Activated naive CD4-positive, alpha-beta T cell treated with anti-CD3 and anti-CD28 coated beads, Interleukin-2, amount 50 U/mL, for 24 hours (primary cell): Measurements from ENCODE around the gene STPG2.

ENCODE experiments used
- H3K27ac Mint-ChIP-seq: one replicate; pipeline ENCODE4 v1.8.0; 2021; ENCODE audit warnings: mild to moderate bottlenecking, mixed read lengths
- H3K27me3 Mint-ChIP-seq: one replicate; pipeline ENCODE4 v1.8.0; 2021; ENCODE audit warnings: mixed read lengths
- H3K36me3 Mint-ChIP-seq: one replicate; pipeline ENCODE4 v1.8.0; 2021; ENCODE audit warnings: mixed read lengths
- H3K4me1 Mint-ChIP-seq: one replicate; pipeline ENCODE4 v1.8.0; 2021; ENCODE audit warnings: mixed read lengths
- H3K4me3 Mint-ChIP-seq: one replicate; pipeline ENCODE4 v1.8.0; 2021; ENCODE audit warnings: mild to moderate bottlenecking, mixed read lengths
- H3K9me3 Mint-ChIP-seq: one replicate; pipeline ENCODE4 v1.8.0; 2021; ENCODE audit warnings: mixed read lengths

STPG2 gene

DNA sequence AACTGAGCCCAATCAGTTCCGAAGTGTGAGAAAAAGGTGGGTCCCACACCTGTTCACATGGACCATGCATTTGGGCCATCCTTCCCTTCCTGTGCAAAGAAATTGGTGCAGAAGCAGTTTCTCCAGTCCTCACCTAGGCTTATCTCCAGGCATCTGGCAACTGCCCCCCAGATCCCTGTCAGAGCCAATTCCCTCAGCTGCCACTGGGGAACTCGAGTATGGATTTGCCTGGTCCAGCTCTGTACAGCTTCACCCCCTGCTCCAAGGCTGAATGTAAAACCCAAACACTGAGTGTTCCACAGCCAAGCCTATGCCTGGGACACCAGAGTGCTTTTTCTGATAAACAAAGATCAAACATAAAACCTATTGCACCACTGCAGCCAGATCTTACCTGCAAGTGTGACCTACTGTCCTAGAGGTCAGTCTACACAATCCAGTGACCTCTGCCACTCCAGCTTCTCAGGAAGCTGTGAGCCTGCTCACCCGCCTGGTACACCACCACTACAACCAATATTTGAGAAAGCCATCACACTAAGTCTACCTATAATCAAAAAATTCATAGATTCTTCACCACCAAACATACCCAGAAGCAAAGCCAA is 136.4 kb downstream of the STPG2 start:
- no peak overlapping the region for H3K4me3 Mint-ChIP-seq
- H3K9me3 Mint-ChIP-seq: peaks cover 26% of the 10 kb centered on the region
- no peak overlapping the region for H3K27ac Mint-ChIP-seq
- H3K4me1 Mint-ChIP-seq: no peaks in the 10 kb centered on the region
- no peaks in the 10 kb centered on the region for H3K27me3 Mint-ChIP-seq
- no peaks in the 10 kb centered on the region for H3K36me3 Mint-ChIP-seq

DNA sequence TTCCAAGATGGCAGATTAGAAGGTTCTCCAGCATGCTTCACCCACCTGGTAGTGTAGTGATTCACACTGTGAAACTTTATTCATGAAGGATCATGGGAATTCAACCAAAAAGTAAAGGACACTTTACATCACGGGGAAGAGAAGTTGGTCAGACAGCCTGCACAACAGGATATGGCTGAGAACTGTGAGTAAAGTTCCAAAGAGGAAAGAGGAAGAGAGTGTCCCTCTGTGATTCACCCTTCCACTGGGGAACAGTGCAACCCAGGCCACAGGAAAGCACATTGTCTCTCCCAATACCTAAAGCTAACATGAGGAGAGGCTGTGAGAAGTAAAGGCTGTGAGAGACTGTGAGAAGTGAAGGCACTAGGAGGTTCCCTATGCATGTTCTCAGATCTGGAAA is 137.2 kb downstream of the STPG2 start:
- no peaks in the 10 kb centered on the region for H3K4me1 Mint-ChIP-seq
- H3K27me3 Mint-ChIP-seq: no peaks in the 10 kb centered on the region
- no peak overlapping the region for H3K4me3 Mint-ChIP-seq
- no peaks in the 10 kb centered on the region for H3K36me3 Mint-ChIP-seq
- no peak overlapping the region for H3K27ac Mint-ChIP-seq
- H3K9me3 Mint-ChIP-seq: peaks cover 24% of the 10 kb centered on the region

DNA sequence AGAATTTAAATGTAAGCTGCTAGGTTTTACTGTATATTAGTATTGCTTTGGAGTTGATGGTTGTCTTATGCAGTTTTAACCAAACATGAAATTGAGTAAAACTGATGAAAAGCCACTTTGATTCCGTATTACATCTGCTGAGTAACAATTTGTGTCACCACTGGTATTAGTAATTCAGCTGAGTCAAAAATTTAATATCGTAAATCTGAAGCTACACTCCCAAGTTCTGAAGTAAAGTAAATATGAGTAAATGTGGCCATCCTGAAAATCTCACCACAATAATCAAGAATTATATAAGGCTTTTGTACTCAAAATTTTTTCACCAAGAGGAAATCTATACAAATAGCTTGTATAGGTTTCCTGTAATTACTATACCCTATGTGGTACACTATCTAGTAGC is 142.3 kb downstream of the STPG2 start:
- Mint-ChIP-seq H3K27me3 (peaks cover 1% of the 10 kb centered on the region), H3K27ac (no peak overlapping the region), H3K9me3 (peaks cover 5% of the 10 kb centered on the region), H3K36me3 (no peaks in the 10 kb centered on the region), H3K4me1 (no peaks in the 10 kb centered on the region), H3K4me3 (no peak overlapping the region)

DNA sequence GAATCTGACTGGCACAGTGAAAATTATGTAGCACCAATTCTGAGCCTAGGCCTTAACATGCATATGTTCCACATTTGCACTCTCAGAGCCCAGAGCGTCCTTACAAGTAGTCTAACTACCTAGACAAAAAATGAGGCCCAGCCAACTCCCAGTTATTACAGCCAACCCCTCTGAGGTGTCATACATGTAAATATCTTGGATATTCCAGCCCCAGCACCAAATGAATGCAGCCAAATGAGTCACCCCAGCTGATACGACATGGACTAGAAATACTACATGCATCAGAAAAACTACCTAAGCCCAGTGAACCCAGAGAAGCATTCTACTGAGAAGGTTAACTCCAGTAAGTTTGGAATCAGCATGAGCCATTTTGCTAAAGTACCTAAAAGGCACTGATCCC is 145.1 kb downstream of the STPG2 start:
- H3K9me3 Mint-ChIP-seq: peaks cover 10% of the 10 kb centered on the region
- H3K36me3 Mint-ChIP-seq: no peaks in the 10 kb centered on the region

DNA sequence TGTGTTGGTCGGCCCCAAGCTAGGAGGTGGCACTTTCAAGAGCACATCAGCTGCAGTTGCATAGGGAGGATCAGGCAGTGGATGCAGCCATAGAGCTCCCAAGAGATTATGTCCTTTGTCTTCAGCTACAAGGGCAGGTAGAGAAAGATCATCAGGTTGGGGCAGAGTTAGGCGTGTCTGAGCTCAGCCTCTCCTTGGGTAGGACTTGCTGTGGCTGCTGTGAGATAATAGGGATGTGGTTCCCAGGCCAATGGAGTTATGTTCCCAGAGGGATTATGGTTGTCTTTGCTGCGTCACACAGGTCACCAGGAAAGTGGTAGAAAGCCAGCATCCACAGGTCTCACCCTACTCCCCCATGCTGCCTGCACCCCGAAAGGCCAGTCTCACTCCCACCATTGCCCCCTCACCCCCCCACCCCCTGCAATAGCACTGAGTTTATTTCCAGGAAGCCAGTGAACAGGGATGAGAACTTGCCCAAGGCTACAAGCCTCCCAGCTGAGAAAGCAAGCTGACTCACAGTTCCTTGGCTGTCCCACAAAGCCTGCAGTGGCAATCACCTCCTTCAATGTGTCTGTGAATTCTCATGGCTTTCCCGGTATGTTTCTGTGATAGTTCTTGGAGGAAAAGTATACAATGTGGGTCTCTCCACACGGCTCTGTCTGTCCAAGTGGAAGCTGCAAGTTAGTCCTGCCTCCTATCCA is 148.4 kb downstream of the STPG2 start:
- no peak overlapping the region for H3K27ac Mint-ChIP-seq
- no peaks in the 10 kb centered on the region for H3K36me3 Mint-ChIP-seq
- H3K27me3 Mint-ChIP-seq: peaks cover 1% of the 10 kb centered on the region
- peaks cover 10% of the 10 kb centered on the region for H3K9me3 Mint-ChIP-seq
- H3K4me1 Mint-ChIP-seq: no peaks in the 10 kb centered on the region
- H3K4me3 Mint-ChIP-seq: no peak overlapping the region

More for the DNA sequence above, 145.1 kb downstream of the STPG2 start:
- Mint-ChIP-seq H3K4me3 (no peak overlapping the region), H3K27ac (no peak overlapping the region), H3K4me1 (no peaks in the 10 kb centered on the region), H3K27me3 (peaks cover 1% of the 10 kb centered on the region)

DNA sequence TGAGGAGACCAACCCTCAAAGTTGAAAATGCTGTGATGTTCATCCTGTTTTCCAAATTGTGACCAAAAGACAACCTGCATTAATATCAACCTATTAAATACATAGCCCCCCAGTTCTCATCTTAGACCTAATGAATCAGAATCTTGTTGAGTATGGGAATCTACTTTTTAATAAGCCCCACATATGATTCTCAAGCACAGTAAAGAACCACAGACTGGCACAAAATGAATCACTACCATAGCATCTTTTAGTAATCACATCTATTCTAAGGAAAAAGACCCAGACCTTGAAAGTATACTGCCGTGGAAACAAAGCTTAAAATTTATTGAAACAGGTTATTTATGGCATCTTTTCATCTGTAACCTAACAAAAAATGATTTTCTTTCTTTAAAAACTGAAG is 152.9 kb downstream of the STPG2 start:
- Mint-ChIP-seq H3K9me3 (peaks cover 10% of the 10 kb centered on the region), H3K27me3 (no peaks in the 10 kb centered on the region), H3K27ac (no peak overlapping the region), H3K4me3 (no peak overlapping the region), H3K4me1 (no peaks in the 10 kb centered on the region), H3K36me3 (no peaks in the 10 kb centered on the region)

DNA sequence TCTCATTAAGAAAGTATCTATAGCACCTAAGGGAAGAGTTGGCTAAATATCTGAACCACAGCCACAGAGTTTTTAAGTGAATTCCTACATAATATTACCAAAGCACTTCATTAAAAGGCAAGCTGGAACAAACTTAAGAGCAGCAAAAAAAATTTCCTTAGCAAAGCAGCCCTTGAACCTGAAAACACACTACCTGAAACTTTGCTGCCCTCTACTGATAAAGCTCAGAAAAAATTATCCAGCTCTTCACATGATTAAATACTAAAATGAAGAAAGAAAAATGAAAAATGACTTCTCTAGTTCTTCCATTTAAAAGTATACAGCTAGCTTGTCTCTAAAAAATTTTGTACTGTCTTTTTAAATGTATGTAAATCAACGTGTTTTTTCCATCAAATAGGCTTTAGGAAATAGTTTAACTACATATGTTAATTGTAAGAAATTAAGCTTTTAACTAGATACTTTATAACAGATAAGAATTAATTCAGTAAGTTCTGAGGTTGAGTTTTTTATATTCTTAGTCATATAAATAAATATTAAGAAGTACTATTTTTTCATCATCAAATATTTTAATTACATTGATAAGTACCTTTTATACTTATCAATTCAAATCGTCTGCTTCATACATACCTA is 156.1 kb downstream of the STPG2 start:
- no peaks in the 10 kb centered on the region for H3K36me3 Mint-ChIP-seq
- H3K4me1 Mint-ChIP-seq: no peaks in the 10 kb centered on the region
- no peak overlapping the region for H3K4me3 Mint-ChIP-seq
- H3K9me3 Mint-ChIP-seq: no peaks in the 10 kb centered on the region
- no peak overlapping the region for H3K27ac Mint-ChIP-seq
- no peaks in the 10 kb centered on the region for H3K27me3 Mint-ChIP-seq

DNA sequence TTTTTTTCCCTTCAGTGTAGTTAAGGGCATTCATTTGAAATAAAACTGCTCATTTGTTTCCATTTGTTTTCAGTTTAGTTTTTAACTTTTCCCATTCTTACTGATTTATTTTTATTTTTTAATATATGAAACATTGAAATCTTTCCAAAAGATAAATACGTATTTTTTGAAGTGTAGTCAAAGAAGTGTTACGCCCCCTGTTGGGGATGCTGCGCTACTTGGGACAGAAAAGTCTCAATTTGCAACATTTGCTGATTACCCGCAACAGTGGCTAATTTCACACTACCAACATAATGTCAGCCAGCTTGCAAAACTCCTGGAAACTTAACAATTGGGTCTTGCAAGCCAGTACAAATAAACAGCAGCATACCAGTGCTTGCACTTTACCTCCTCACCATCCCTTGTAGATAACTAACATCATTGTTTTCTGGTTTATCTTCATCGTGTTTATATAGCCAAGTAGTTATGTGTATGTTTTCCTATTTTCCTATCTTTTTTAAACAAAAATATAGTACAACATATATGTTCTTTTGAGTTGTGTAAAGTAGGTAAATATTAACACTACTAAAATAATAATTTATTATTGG is 158.6 kb downstream of the STPG2 start:
- no peak overlapping the region for H3K27ac Mint-ChIP-seq

DNA sequence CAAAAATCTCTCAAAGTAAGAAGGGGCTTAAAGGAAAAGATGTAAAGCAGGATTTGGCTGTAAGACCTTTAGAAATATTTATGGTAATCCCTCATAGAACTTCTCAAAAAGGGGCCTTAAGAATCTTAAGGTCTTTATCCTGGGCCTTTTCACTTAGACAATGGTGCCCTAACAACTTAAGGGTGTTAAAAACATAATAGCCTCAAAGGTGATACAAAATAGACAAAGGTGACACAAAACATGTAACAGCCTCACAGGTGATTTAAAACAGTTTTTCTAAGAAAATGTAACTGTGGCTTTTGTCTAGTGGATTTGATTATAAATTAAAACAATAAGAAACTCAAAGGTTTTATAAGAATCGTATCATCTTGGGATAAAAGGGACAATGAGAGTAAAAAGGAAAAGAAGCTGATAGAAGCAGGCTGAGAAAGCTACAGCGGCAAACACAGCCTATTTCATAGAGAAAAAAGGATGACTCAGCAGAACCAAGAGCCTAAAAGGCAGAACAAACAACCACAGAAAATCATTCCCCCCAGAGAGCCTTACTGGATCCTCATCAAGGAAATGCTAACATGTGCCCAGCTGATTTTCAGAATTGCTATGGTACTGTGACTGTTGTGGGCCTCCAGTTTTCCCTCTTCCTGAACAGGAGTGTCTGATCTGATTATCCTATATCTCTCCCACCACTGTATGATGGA is 164.3 kb downstream of the STPG2 start:
- no peaks in the 10 kb centered on the region for H3K36me3 Mint-ChIP-seq
- no peak overlapping the region for H3K27ac Mint-ChIP-seq
- no peaks in the 10 kb centered on the region for H3K27me3 Mint-ChIP-seq
- H3K9me3 Mint-ChIP-seq: no peaks in the 10 kb centered on the region
- no peaks in the 10 kb centered on the region for H3K4me1 Mint-ChIP-seq
- no peak overlapping the region for H3K4me3 Mint-ChIP-seq

More for the DNA sequence above, 158.6 kb downstream of the STPG2 start:
- Mint-ChIP-seq H3K27me3 (no peaks in the 10 kb centered on the region), H3K4me3 (no peak overlapping the region), H3K36me3 (no peaks in the 10 kb centered on the region), H3K4me1 (no peaks in the 10 kb centered on the region), H3K9me3 (no peaks in the 10 kb centered on the region)

DNA sequence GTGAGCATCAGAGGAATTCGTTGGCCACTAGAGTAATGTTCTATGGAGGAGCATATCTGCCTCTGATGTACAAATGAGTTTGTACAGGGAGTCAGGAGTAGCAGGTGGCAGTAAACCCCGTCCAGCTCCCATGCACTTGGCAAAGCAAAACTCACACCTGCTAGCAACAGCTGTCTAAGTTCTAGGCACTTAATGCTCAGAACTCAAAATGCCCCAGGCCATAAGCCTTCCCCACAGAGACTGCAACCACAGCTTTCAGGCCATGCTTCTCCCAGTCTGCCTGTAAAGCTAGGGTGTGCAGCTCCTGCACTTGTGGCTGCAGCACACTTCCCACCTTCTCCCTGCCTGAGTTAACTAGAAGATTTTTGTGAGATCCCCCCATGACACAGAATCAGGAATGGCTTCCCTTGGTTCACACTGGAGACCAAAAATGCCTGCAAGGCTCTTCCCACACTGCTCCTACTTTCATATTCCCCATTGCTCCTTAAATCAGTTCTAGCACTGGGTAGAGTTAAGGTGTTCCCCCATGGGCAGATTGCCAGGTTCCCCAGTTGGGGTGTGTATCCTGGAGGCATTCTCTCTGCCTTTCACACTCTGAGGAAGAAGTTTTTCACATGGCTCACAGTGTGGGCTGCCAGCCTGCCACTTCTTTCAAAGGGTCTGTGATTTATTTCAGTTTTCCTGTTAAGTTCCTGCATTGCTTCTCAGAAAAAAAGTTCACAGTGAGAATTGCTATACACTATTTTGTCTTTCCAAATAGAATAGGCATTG is 189.9 kb downstream of the STPG2 start:
- Mint-ChIP-seq H3K27me3 (no peaks in the 10 kb centered on the region), H3K4me1 (no peaks in the 10 kb centered on the region), H3K4me3 (no peak overlapping the region), H3K27ac (no peak overlapping the region), H3K36me3 (no peaks in the 10 kb centered on the region), H3K9me3 (peaks cover 12% of the 10 kb centered on the region)

DNA sequence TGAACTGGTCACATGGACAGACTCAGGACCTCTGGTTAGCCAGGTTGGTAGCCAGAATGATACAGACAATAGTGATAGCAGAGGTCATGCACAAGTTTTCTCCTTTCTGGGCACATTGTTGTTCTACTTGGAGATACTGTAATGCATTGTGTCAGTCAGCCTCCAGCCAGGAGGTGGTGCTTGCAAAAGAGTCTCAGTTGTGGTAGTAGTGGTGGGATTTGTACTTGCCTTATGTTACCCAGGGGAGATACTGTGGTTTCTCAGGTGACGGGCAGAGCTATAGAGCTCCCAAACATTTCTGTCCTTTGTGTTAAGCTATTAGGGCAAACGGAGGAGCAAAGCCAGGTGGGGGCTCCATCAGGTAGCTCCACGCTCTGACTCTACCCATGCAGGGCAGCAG is 190.5 kb downstream of the STPG2 start:
- H3K27ac Mint-ChIP-seq: no peak overlapping the region
- no peak overlapping the region for H3K4me3 Mint-ChIP-seq
- H3K9me3 Mint-ChIP-seq: peaks cover 17% of the 10 kb centered on the region
- H3K27me3 Mint-ChIP-seq: no peaks in the 10 kb centered on the region
- no peaks in the 10 kb centered on the region for H3K4me1 Mint-ChIP-seq
- H3K36me3 Mint-ChIP-seq: no peaks in the 10 kb centered on the region

DNA sequence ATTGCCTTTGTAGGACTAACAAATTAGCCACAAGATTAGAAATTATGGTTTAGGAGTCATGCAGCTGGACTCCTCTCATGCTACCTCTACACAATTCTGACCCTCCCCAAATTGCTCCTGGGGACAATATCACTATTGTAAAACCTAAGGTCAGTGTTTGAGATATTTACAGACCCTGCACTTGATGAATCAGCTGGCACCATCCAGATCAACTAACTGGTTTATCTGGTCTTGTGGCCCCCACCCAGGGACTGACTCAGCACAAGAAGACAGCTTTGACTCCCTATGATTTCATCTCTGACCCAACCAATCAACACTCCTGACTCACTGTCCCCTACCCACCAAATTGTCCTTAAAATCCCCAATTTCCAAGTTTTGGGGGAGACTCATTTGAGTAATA is 192.4 kb downstream of the STPG2 start:
- Mint-ChIP-seq H3K36me3 (no peaks in the 10 kb centered on the region), H3K9me3 (peaks cover 17% of the 10 kb centered on the region), H3K27ac (no peak overlapping the region), H3K4me3 (no peak overlapping the region), H3K27me3 (no peaks in the 10 kb centered on the region), H3K4me1 (no peaks in the 10 kb centered on the region)

DNA sequence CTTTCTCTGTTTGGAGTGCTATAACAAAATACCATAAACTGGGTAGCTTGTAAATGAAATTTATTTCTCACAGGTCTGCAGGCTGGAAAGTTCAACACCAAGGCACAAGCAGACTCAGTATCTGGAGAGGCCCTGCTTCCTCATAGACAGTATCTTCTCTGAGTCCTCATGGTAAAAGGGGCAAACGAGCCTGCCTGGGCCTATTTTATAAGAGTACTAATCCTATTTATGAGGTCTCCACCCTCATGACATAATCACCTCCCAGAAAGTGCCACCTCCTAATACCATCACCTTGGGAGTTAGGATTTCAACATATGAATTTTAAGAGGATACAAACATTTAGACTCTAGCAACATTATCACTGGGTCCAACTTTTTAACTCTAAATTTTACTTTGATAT is 200.3 kb downstream of the STPG2 start:
- peaks cover 12% of the 10 kb centered on the region for H3K9me3 Mint-ChIP-seq
- no peak overlapping the region for H3K4me3 Mint-ChIP-seq
- H3K4me1 Mint-ChIP-seq: no peaks in the 10 kb centered on the region
- no peak overlapping the region for H3K27ac Mint-ChIP-seq
- no peaks in the 10 kb centered on the region for H3K36me3 Mint-ChIP-seq
- no peaks in the 10 kb centered on the region for H3K27me3 Mint-ChIP-seq

DNA sequence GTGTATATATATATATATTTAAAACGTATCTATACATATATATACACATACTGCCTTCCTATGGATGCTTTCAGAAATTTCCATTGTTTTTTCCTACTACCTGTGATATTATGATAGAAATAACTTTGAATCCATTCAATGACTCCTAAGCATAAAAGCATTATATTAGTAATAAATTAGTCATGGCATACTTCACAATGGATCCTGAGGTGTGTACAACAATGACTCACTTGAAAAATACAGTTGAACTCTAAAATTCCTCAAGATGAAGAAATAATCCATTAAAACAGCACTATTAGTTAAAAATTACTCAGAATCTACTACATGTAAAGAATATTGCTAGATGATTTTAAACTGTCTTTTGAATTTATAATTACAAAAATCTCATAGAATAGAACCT is 201.1 kb downstream of the STPG2 start:
- no peaks in the 10 kb centered on the region for H3K36me3 Mint-ChIP-seq
- H3K4me3 Mint-ChIP-seq: no peak overlapping the region
- no peaks in the 10 kb centered on the region for H3K4me1 Mint-ChIP-seq
- no peaks in the 10 kb centered on the region for H3K27me3 Mint-ChIP-seq
- peaks cover 11% of the 10 kb centered on the region for H3K9me3 Mint-ChIP-seq
- no peak overlapping the region for H3K27ac Mint-ChIP-seq

DNA sequence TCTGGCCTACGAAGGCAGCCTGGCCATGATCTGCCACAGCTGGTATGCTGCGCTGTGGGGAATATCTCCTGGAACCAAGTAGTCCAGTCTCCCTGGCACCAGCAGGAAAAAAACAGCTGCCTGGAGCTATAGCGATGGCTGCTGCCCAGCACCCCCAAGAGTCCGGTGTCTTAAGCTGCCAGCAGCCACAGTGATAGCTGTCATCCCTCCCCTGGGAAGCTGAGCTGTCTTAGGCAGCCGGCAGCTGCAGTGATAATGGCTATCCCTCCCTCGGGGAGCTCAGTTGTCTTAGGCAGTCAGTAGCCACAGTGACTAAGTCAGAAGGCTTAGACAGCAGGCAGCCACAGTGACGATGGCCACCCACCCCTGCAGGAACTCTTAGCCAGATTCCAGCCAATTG is 205.1 kb downstream of the STPG2 start:
- Mint-ChIP-seq H3K4me3 (no peak overlapping the region), H3K36me3 (no peaks in the 10 kb centered on the region), H3K27ac (no peak overlapping the region), H3K9me3 (peaks cover 25% of the 10 kb centered on the region), H3K4me1 (no peaks in the 10 kb centered on the region), H3K27me3 (peaks cover 1% of the 10 kb centered on the region)
